NCI-H1930 (cell line): ENCODE measurements around the gene CTRL.
"Not testable (repeated sequence)": the region's sequence is repeated elsewhere in the genome, so short reads cannot be mapped to it uniquely, and the experiment has no call there.

ENCODE experiments used
- DNase-seq, 2 experiments: peaks; one replicate each; lab custom pipeline; 2025; lab: John Stamatoyannopoulos, UW

The CTRL gene

GRCh38 chr16:67940446-67941089 is 8.9 kb upstream of the CTRL start:
- no peak for DNase-seq

GRCh38 chr16:67939507-67940445 is 8.1 kb upstream of the CTRL start:
- DNase-seq = no peak

DNA sequence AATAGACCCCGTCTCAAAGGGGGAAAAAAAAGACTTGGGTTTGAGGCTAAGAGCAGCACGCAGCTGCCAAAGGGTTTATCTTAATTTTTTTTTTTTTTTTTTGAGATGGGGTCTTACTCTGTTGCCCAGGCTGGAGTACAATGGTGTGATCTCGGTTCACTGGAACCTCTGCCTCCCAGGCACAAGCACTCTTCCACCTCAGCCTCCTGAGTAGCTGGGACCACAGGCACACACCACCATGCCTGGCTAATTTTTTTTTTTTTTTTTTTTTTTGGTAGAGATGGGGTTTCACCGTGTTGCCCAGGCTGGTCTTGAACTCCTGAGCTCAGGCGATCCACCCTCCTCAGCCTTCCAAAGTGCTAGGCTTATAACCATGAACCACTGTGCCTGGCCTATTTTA is 6.1 kb upstream of the CTRL start:
- not testable (repeated sequence) for DNase-seq

DNA sequence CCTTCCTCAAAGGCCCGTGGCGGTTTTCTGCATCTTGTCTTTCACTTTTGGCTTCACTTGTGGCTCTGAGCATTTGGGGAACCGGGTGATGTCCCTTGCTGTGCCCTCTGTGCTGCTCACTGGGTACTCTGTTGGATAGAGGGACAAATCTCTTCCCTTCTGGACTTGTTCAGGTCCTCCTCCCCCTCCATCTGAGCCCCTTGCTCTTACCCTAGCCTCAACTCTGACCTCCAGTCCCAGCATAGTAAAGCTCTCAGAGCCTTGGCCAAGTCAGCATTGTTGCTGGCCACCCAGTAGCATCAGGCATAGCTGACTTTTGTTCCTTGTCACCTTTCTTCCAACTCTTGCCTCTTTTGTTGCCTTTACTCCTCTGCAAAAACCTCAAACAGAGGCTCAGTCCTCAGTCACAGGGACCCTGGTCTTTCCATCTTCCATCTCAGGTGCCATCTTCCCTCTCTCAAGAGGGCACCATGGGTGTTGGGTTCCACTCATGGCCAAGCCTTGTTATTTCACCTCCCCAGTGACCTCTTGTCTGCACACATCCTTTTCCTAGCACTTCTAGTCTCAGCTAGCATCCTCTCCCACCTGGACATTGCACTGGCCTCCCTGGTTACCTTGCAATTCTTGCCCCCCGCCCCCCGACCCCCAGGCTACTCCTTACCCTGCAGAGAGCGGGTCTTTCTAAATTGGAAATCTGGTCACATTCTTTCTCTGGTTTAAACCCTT is 5.4 kb upstream of the CTRL start:
- DNase-seq = no peak

DNA sequence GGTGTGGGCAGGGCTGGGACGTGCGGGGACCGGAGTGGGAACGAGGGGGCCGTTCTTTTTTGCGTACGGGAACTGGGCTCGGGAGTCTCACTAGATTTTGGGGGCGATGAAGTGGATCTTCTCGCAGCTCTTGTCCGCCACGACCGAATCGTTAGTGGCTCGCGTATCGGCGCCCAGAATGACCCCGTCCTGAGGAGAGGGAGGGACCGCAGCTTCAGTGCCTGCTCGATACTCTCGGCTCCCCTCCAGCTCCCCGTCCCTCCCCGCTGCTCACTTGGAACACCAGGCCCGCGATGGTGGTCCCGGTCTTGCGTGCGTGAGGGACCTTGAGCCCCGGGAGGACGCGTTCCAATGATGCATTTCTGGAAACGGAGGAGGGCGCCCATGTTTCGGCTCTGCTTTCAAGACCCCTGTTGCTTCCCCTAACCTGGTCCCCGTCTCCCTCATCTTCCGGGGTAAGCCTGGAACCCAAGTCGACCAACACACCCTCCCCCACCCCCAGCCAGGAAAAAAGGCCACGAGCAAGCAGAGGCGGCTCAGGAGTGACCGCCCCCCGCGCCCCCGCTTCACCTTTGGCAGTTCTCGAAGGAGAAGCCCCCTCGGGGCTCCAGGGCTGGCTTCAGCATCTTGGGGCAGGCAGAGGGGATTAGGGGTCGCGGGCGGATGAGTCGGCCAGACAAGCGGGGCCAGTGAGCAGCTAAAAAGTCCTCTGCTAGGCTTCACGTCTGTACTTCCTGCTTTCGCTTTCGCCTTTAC is 4.6 kb upstream of the CTRL start, which contains the start of gene PSMB10:
PSMB10 (minus strand) TSS at position 727 of the 756 bp plus-strand sequence; CDS start at position 626, 101 bp downstream.
- no peak for DNase-seq

DNA sequence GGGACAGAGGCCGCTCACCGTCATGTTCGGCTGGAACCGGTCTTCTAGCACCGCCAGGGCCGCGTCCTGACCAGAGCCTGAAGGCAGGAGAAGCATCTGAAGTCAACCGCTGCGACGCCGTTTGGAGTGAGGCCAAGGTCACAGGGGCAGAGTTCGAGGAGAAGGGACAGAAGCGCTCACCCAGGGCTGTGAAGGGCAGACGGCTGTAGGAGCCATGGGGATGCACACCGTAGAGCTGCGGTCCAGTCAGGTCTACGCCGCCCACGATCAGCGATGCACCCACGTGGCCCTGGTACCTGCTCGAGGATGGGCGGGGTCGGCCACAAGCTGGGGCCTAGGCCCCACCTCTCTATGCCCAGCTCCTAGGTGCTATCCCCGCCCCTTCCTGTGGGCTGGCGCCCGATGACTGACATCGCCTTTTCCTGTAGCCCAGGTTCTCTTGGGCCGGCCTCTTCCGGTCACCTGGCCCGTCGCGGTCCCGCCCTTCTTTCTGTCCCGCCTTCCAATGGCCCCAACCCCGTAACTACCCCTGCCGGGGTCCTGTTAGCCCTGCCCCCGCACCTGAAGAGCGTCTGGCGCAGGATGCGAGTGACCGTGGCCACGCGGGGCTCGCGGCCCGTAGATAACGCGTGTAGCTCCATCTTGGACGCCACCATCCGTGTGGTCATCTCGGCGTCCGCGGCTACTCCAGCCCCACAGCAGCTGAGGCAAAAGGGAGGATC is 3.9 kb upstream of the CTRL start:
- peak; percentile 82 to 91 for DNase-seq

GRCh38 chr16:67935101-67935401 is 3.4 kb upstream of the CTRL start:
- no peak for DNase-seq

DNA sequence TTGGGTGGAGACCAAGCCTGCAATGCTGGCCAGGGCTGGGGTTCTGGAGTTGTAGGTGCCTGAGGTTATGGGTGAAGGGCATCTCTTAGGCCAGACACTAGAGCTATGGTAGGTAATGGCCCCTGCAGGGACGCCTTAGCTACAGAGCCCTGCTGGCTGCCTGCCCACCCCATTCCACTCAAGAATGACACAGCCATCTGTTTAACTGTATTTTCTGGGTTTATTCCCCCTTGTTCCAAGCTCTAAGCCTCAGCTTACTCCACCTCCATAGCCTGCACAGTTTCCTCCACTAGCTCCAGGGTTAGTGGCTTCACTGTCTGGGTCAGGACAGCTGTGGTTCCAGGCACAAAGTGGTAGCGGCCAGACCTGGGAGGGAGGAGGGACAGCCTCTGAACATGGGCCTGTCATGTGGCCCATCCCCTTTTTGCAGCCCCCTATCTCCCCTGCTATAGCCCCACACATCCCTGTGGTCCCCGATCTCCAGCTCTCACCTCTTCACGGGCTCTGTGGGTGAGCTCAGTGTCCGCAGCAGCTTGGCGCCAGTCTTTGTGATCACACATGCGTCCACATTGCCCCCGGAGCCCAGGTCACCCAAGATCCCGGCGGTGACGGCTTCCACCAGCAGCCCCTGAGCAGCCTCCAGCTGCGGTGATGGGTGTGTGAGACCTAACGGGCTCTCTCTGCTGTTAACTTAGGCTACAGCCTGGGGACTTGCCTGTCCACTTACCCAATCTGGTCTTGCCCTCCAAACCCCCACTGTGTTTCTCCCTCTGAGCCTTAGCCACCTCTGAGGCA is 2.8 kb upstream of the CTRL start:
- DNase-seq = no peak

- no peak for DNase-seq
These were observed 2.1 kb upstream of the CTRL start for GRCh38 chr16:67933805-67934204.

GRCh38 chr16:67932462-67932840 is 789 bp upstream of the CTRL start:
- no peak for DNase-seq

DNA sequence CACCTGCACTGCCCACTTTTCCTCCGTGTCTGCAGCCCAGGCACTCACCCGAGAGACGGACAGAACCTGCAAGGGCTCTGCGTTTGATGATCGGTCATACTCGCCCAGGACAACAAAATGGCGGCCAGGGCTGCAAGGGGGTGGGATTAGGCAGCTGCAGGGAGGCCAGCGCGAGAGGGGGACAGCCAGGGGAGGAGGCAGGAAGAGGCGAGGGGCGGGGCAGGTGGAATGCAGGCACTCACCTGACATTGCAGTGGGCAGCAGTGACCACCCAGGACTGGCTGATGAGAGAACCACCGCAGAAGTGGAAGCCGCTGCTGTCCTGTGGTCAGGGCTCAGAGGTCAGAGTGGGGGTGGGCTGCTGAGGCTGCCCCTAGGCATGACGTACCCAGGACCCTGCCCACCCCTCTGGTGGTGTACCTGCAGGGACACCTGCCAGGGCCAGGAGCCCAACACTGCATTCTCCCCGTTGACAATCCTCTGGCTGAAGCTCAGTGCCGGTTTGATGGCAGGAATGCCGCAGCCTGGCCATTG is 917 bp downstream of the CTRL start:
- DNase-seq = no peak

GRCh38 chr16:67930191-67930590 is 1.5 kb downstream of the CTRL start:
- no peak for DNase-seq

DNA sequence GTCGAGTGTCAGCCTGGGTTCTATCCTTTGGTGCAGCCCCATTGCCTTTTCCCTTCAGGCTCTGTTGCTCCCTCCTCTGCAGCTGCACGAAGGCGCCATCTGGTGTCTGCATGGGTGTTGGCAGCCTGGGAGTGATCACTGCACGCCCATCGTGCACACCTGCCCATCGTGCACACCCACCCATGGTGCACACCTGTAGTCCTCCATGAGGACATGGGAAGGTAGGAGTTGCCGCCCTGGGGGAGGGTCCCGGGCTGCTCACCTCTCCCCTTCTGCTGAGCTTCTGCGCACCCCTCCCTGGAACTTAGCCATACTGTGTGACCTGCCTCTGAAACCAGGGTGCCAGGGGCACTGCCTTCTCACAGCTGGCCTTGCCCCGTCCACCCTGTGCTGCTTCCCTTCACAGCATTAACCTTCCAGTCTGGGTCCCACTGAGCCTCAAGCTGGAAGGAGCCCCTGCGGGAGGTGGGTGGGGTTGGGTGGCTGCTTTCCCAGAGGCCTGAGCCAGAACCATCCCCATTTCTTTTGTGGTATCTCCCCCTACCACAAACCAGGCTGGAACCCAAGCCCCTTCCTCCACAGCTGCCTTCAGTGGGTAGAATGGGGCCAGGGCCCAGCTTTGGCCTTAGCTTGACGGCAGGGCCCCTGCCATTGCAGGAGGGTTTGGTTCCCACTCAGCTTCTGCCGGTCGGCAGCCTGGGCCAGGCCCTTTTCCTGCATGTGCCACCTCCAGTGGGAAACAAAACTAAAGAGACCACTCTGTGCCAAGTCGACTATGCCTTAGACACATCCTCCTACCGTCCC is 2.9 kb downstream of the CTRL start:
- peak; percentile 30 to 42 for DNase-seq

- DNase-seq = no peak
These were observed 3.5 kb downstream of the CTRL start for GRCh38 chr16:67928147-67928546.

- no peak for DNase-seq
These were observed 4.3 kb downstream of the CTRL start for GRCh38 chr16:67927131-67927941.

GRCh38 chr16:67926181-67926750 is 5.4 kb downstream of the CTRL start:
- DNase-seq = peak in 1 of 2 experiments; percentile 22

DNA sequence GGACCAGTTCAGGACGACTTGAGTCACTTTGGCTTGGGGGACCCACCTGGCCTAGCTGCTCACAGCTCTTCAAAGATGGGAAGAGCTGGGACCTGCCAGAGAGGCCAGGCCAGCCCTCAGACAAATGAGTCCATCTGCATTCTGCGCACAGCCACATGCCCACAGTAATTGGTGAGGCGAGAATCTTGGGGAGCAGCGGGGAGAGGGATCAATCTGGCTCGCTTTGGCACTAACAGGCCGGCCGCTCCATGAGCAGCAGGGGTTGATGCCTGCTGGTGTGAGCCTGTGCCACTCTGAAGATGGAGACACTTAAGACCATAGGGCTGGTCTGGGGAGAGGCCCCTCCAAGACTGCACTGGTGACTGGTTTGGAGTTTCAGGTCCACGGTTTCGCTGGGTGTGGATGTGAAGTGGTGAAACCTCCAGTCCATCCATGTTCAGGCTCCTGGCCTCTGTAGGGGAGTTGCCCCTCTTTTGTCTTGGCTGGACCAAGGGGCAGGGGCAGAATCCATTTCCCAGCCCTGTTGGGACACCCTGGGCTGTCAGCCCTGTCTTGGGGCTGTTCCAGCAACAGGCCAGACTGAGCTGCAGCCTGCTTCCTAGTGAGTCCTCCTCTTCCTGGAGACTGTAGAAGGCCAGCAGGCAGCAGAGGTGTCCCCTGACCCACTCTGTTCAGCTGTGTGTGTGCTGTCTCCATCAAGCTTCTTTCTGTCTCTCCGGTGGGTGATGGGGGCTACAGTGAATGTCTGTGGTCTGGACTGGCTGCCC is 7.3 kb downstream of the CTRL start:
- DNase-seq = no peak
